ENCODE results near the gene ADCYAP1. TPM values are rescaled to one million over a fixed set of nuclear protein-coding genes. Genes with fewer than 3 reads are reported as not detected.

Gene ADCYAP1
- total RNA-seq, 2 donors from 2014 or later: 7.3 to 28.0 TPM

DNA sequence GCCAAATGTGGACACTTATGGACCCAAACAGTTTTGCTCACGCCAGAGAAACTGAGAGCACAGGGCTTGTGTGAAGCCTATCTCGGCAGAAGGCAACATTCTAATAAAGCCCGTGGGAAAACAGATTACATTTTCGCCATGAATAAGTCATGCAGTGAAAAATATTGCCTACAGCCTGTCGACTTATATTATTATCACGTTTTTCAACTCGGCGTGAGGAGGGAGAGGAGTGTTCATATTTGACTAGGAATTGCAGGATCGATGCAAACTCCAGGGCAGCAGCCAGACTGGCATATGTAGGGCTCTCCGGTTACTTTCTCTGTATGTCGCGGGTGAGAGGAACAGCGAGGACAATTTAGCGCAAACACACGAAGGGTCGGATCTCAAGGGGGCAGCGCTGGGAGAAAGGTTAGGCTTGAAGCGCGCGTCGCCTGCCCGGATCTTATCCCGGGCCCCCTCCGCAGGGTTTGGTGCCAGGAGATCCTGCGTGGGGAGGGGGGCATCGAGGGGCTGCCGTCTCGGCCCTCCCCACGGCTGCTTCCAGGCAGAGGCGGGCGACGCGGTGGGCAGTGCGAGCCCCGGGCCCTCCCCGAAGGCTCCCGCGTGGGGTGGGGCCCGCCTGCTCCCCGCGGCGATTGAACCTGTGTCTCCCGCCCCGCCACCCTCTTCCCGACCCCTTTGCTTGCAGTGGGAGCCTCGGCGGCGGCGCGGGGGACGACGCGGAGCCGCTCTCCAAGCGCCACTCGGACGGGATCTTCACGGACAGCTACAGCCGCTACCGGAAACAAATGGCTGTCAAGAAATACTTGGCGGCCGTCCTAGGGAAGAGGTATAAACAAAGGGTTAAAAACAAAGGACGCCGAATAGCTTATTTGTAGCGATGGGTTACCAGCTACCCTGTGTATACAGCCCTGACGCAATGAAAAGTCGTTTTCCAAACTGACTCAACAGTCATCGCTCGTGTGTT is 4.4 kb downstream of the ADCYAP1 start:
- 4 to 9% methylated on average over 41 to 68 of the region's 69 CpGs for WGBS, 2 donors
- no peak overlapping the region for H3K27ac ChIP-seq
- DNase-seq (no peak), ATAC-seq (no peak)
- peak overlapping the region in 1 of 2 donors; percentile 24 for H3K4me3 ChIP-seq
- peaks cover 0 to 49% of the 10 kb centered on the region in 2 donors for H3K27me3 ChIP-seq
- H3K4me1 ChIP-seq: peaks cover 46% of the 10 kb centered on the region
- no peaks in the 10 kb centered on the region for H3K9me3 ChIP-seq
- no peaks in the 10 kb centered on the region for H3K36me3 ChIP-seq (replicated peaks in 1 of 2; ENCODE audit: insufficient read depth in 1 of 2, low read depth in 2 of 2)
- intact Hi-C loops (cut with DNase I): no loop called here
- no peak for TF ChIP-seq POLR2A (IDR thresholded peaks at IDR 0.05)

DNA sequence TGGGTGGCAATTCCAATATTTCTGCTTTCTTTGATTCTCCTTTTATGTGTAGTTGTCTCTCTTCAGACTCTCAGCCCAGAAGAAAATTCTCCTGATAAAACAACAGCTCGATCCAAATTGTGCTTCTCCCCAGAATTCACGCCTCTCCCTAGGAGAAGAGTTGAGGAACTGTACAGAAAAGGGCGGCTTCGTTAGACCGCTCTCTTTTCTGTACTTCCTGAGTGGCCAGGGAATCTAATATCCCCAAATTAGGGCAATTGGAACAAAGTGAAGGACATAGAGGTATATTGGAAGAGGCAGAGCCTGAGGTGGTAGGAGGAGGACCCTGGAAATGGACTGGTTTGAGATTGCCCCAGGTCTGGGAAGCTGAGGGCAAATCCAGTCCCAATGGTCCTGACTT is 5.6 kb downstream of the ADCYAP1 start:
- DNase-seq (no peak), ATAC-seq (no peak)
- Histone ChIP-seq H3K27ac (no peak overlapping the region), H3K4me1 (peaks cover 41% of the 10 kb centered on the region), H3K9me3 (no peaks in the 10 kb centered on the region), H3K4me3 (no peak overlapping the region), H3K27me3 (peaks cover 0 to 50% of the 10 kb centered on the region in 2 donors), H3K36me3 (replicated peaks in 1 of 2; ENCODE audit: insufficient read depth in 1 of 2, low read depth in 2 of 2) (no peaks in the 10 kb centered on the region)
- WGBS, 2 donors: 47 to 59% methylated on average over 5 of the region's 5 CpGs
- intact Hi-C loops (cut with DNase I): no loop called here
- no peak for TF ChIP-seq POLR2A (IDR thresholded peaks at IDR 0.05)
- TF ChIP-seq, protein P1, sequence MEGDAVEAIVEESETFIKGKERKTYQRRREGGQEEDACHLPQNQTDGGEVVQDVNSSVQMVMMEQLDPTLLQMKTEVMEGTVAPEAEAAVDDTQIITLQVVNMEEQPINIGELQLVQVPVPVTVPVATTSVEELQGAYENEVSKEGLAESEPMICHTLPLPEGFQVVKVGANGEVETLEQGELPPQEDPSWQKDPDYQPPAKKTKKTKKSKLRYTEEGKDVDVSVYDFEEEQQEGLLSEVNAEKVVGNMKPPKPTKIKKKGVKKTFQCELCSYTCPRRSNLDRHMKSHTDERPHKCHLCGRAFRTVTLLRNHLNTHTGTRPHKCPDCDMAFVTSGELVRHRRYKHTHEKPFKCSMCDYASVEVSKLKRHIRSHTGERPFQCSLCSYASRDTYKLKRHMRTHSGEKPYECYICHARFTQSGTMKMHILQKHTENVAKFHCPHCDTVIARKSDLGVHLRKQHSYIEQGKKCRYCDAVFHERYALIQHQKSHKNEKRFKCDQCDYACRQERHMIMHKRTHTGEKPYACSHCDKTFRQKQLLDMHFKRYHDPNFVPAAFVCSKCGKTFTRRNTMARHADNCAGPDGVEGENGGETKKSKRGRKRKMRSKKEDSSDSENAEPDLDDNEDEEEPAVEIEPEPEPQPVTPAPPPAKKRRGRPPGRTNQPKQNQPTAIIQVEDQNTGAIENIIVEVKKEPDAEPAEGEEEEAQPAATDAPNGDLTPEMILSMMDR (IDR thresholded peaks at IDR 0.05): no peak

- DNase-seq (no peak), ATAC-seq (no peak)
- H3K4me3 ChIP-seq: no peak overlapping the region
- intact Hi-C loops (cut with DNase I): no loop called here
- no peak for TF ChIP-seq POLR2A (IDR thresholded peaks at IDR 0.05)
- TF ChIP-seq, protein P1 (IDR thresholded peaks at IDR 0.05): no peak
- no peaks in the 10 kb centered on the region for H3K36me3 ChIP-seq (replicated peaks in 1 of 2; ENCODE audit: insufficient read depth in 1 of 2, low read depth in 2 of 2)
- H3K27me3 ChIP-seq: peaks cover 0 to 43% of the 10 kb centered on the region in 2 donors
- WGBS, 2 donors: 11 to 25% methylated on average over 2 of the region's 2 CpGs
- H3K27ac ChIP-seq: no peak overlapping the region
- no peaks in the 10 kb centered on the region for H3K9me3 ChIP-seq
- H3K4me1 ChIP-seq: peaks cover 33% of the 10 kb centered on the region
Observed at GRCh38 chr18:911025-911424, 6.4 kb downstream of the ADCYAP1 start.

DNA sequence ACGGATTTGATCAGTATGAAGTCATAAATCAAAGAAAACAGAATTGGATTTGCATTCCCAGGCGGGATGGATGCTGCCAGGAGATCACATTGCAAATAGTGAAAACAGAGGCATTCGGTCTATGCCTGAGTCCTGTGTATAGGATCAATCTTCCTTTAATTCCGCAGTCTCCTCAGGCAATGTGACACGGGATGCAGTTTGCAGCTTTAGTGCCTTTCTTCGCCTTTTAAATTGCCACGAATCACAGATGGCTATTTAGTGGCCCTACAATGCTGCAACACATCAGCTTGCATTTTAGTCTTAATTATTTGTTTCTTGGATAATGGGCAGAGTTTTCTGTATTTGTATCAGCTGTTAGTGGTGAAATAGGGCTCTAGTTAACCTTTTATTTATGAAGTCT is 6.8 kb downstream of the ADCYAP1 start:
- TF ChIP-seq POLR2A (IDR thresholded peaks at IDR 0.05): no peak
- TF ChIP-seq, protein P1 (IDR thresholded peaks at IDR 0.05): no peak
- no peak for DNase-seq
- H3K4me3 ChIP-seq: no peak overlapping the region
- H3K27me3 ChIP-seq: peaks cover 0 to 38% of the 10 kb centered on the region in 2 donors
- H3K36me3 ChIP-seq (replicated peaks in 1 of 2; ENCODE audit: insufficient read depth in 1 of 2, low read depth in 2 of 2): no peaks in the 10 kb centered on the region
- H3K4me1 ChIP-seq: peaks cover 29% of the 10 kb centered on the region
- intact Hi-C loops (cut with DNase I): no loop called here
- ATAC-seq: no peak
- no peaks in the 10 kb centered on the region for H3K9me3 ChIP-seq
- 11 to 23% methylated on average over 7 of the region's 7 CpGs for WGBS, 2 donors
- H3K27ac ChIP-seq: no peak overlapping the region

DNA sequence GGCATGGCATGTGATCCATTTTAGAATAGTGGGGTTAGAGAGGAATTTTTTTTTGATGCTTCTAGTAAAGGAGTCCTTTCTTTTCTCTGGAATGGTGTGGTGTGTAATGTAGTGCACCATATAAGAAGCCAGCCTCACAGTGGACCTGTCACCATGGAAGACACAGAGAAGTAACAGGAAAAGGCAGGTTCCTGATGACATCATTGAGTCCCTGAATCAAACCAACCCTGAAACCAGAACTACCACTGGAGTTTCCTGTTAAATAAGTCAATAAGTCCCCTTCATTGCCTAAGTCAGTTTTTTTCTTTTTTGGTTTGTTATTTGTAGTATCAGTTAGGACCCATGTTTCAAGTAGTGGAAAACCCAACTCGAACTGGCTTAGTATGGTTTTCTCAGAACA is 11.9 kb downstream of the ADCYAP1 start:
- H3K27me3 ChIP-seq: peaks cover 0 to 5% of the 10 kb centered on the region in 2 donors
- H3K36me3 ChIP-seq (replicated peaks in 1 of 2; ENCODE audit: insufficient read depth in 1 of 2, low read depth in 2 of 2): no peaks in the 10 kb centered on the region
- H3K4me3 ChIP-seq: no peak overlapping the region
- DNase-seq (no peak), ATAC-seq (no peak)
- WGBS, 2 donors: 23 to 38% methylated on average over 1 of the region's 1 CpG
- no peaks in the 10 kb centered on the region for H3K9me3 ChIP-seq
- intact Hi-C loops (cut with DNase I): no loop called here
- no peaks in the 10 kb centered on the region for H3K4me1 ChIP-seq
- H3K27ac ChIP-seq: no peak overlapping the region
- TF ChIP-seq, protein P1 (IDR thresholded peaks at IDR 0.05): no peak
- no peak for TF ChIP-seq POLR2A (IDR thresholded peaks at IDR 0.05)

Data from body of pancreas (tissue), 4 donors.